H1 (cell line): ENCODE measurements around the gene SYT17. TPM values are rescaled to one million over a fixed set of nuclear protein-coding genes. Genes with fewer than 3 reads are reported as not detected.

Source experiments
- CTCF ChIA-PET: fragments of 300-600 bp; sonication (Branson Sonifier 250); formaldehyde crosslinking; loops from one replicate; lab custom pipeline; 2021; ENCODE audit not compliant: partially characterized antibody; lab: Charles Lee
- POLR2A ChIA-PET: fragments of 300-600 bp; sonication (Branson Sonifier 250); formaldehyde crosslinking; loops from one replicate; lab custom pipeline; 2021; ENCODE audit warnings: inconsistent platforms; ENCODE audit not compliant: partially characterized antibody; lab: Charles Lee
- DNase-seq, 2 experiments: peaks; one replicate each; pipeline versions ENCODE4 v3.0.0 to v3.0.0-alpha.2; 2010 to 2022; ENCODE audit warnings: low spot score in 2 of 2, low read depth in 1 of 2, mixed read lengths in 1 of 2
- FAIRE-seq: peaks from 2 replicates; lab custom pipeline; 2011; peaks lifted over from hg19 to GRCh38; lab: Jason Lieb, UNC
- H2AFZ ChIP-seq: 2 replicates; pipeline ENCODE4 v1.8.1; 2012; ENCODE audit warnings: low read length, inconsistent platforms
- H2AK5ac ChIP-seq: 2 replicates; pipeline ENCODE4 v1.6.1; 2013; ENCODE audit warnings: low read depth, low read length
- H2BK120ac ChIP-seq: replicated peaks from 2 replicates; pipeline ENCODE3; 2013; ENCODE audit warnings: low read depth, low read length, inconsistent platforms
- H2BK12ac ChIP-seq: 2 replicates; pipeline ENCODE4 v1.6.1; 2013; ENCODE audit warnings: low read depth, low read length
- H2BK15ac ChIP-seq: 2 replicates; pipeline ENCODE4 v1.6.1; 2013; ENCODE audit warnings: low read length
- H2BK20ac ChIP-seq: 2 replicates; pipeline ENCODE4 v1.6.1; 2013; ENCODE audit warnings: low read length
- H2BK5ac ChIP-seq: 2 replicates; pipeline ENCODE4 v1.6.1; 2013; ENCODE audit warnings: low read depth, low read length
- H3K14ac ChIP-seq: 2 replicates; pipeline ENCODE4 v1.6.1; 2013; ENCODE audit warnings: inconsistent platforms; ENCODE audit not compliant: insufficient read length
- H3K18ac ChIP-seq: 2 replicates; pipeline ENCODE4 v1.6.1; 2013; ENCODE audit warnings: low read length; ENCODE audit errors: extremely low read depth
- H3K23ac ChIP-seq: 2 replicates; pipeline ENCODE4 v1.6.1; 2013; ENCODE audit warnings: inconsistent platforms; ENCODE audit not compliant: insufficient read length
- H3K23me2 ChIP-seq: 2 replicates; pipeline ENCODE4 v1.6.1; 2013; ENCODE audit warnings: low read depth, low read length
- H3K27ac ChIP-seq: 2 replicates; pipeline ENCODE4 v1.6.1; 2011; ENCODE audit warnings: low read depth, low read length, inconsistent platforms
- H3K27me3 ChIP-seq, 4 experiments: replicated peaks in 1 of 4; 1 replicate in 1 of 4; 2 replicates in 3 of 4; pipeline versions ENCODE4 v1.6.1 to v1.8.1; 2011 to 2013; ENCODE audit warnings: low read length in 3 of 4, mild to moderate bottlenecking in 3 of 4, inconsistent platforms in 2 of 4, mixed read lengths in 2 of 4, moderate library complexity in 1 of 4; ENCODE audit not compliant: control insufficient read depth in 3 of 4, insufficient read depth in 3 of 4; ENCODE audit errors: extremely low read depth in 1 of 4
- H3K36me3 ChIP-seq, 4 experiments: 2 replicates each; pipeline versions ENCODE4 v1.6.1 to v1.8.1; 2011 to 2013; ENCODE audit warnings: mild to moderate bottlenecking in 4 of 4, low read length in 3 of 4, moderate library complexity in 2 of 4, control low read depth in 1 of 4, inconsistent platforms in 1 of 4; ENCODE audit not compliant: insufficient read depth in 4 of 4, control insufficient read depth in 2 of 4
- H3K4ac ChIP-seq: replicated peaks from 2 replicates; pipeline ENCODE3; 2013; ENCODE audit warnings: low read length, low read depth, mixed read lengths, inconsistent platforms; ENCODE audit not compliant: insufficient read length
- H3K4me1 ChIP-seq, 4 experiments: replicated peaks in 1 of 4; 1 replicate in 1 of 4; 2 replicates in 3 of 4; pipeline versions ENCODE4 v1.6.1 to v1.8.1; 2011 to 2013; ENCODE audit warnings: low read length in 3 of 4, inconsistent platforms in 2 of 4, mixed read lengths in 1 of 4; ENCODE audit not compliant: insufficient read depth in 4 of 4, control insufficient read depth in 3 of 4
- H3K4me2 ChIP-seq, 2 experiments: 2 replicates each; pipeline versions ENCODE4 v1.6.1 to v1.8.1; 2011 to 2013; ENCODE audit warnings: low read depth in 2 of 2, low read length in 2 of 2, control low read depth in 1 of 2, inconsistent platforms in 1 of 2, mild to moderate bottlenecking in 1 of 2; ENCODE audit not compliant: insufficient read depth in 1 of 2
- H3K4me3 ChIP-seq, 4 experiments: fragments of 200-600, 300-600 bp in 1 of 4; sonication (generic), shearing (Covaris generic), sonication (Bioruptor Twin) in 1 of 4; 2 replicates each; pipeline versions ENCODE4 v1.5.1 to v1.8.1; 2011 to 2016; ENCODE audit warnings: low read length in 4 of 4, low read depth in 3 of 4, control low read depth in 2 of 4, inconsistent platforms in 2 of 4, mild to moderate bottlenecking in 2 of 4, mixed read lengths in 1 of 4, moderate library complexity in 1 of 4; ENCODE audit not compliant: insufficient read depth in 2 of 4; ENCODE audit errors: extremely low read depth in 1 of 4
- H3K56ac ChIP-seq: replicated peaks from 2 replicates; pipeline ENCODE3; 2013; ENCODE audit warnings: low read depth, mild to moderate bottlenecking, mixed read lengths, low read length, inconsistent platforms; ENCODE audit not compliant: insufficient read length
- H3K79me1 ChIP-seq: 2 replicates; pipeline ENCODE4 v1.6.1; 2013; ENCODE audit warnings: low read depth, low read length, control low read depth
- H3K79me2 ChIP-seq, 2 experiments: 2 replicates each; pipeline versions ENCODE4 v1.6.1 to v1.8.1; 2012 to 2013; ENCODE audit warnings: low read length in 2 of 2, mild to moderate bottlenecking in 2 of 2, inconsistent platforms in 1 of 2; ENCODE audit not compliant: insufficient read depth in 2 of 2, control insufficient read depth in 1 of 2
- H3K9ac ChIP-seq, 4 experiments: replicated peaks in 1 of 4; 1 replicate in 1 of 4; 2 replicates in 3 of 4; pipeline versions ENCODE4 v1.6.1 to v1.8.1; 2011 to 2013; ENCODE audit warnings: low read depth in 3 of 4, low read length in 3 of 4, control low read depth in 2 of 4, mild to moderate bottlenecking in 2 of 4, moderate library complexity in 2 of 4, inconsistent platforms in 1 of 4; ENCODE audit errors: extremely low read depth in 1 of 4
- H3K9me3 ChIP-seq, 2 experiments: 2 replicates each; pipeline versions ENCODE4 v1.6.1 to v1.8.1; 2012 to 2013; ENCODE audit warnings: mild to moderate bottlenecking in 2 of 2, moderate library complexity in 2 of 2, control low read depth in 1 of 2, inconsistent platforms in 1 of 2, low read depth in 1 of 2, low read length in 1 of 2, mixed read lengths in 1 of 2; ENCODE audit not compliant: insufficient read depth in 2 of 2
- H4K20me1 ChIP-seq, 2 experiments: replicated peaks in 1 of 2; 2 replicates each; pipeline versions ENCODE3 to v1.8.1; 2011 to 2013; ENCODE audit warnings: inconsistent platforms in 2 of 2, low read length in 2 of 2, mild to moderate bottlenecking in 1 of 2; ENCODE audit not compliant: insufficient read depth in 2 of 2, control insufficient read depth in 1 of 2
- H4K5ac ChIP-seq: 2 replicates; pipeline ENCODE4 v1.6.1; 2013; ENCODE audit warnings: low read length, low read depth, mixed read lengths, inconsistent platforms; ENCODE audit not compliant: insufficient read length
- H4K8ac ChIP-seq: 2 replicates; pipeline ENCODE4 v1.8.0; 2013; ENCODE audit warnings: mild to moderate bottlenecking, moderate library complexity, low read length, inconsistent platforms; ENCODE audit not compliant: insufficient read depth; ENCODE audit errors: extremely low read depth
- H4K91ac ChIP-seq: replicated peaks from 2 replicates; pipeline ENCODE3; 2013; ENCODE audit warnings: low read length, mixed read lengths, inconsistent platforms; ENCODE audit not compliant: insufficient read length
- CHD1 ChIP-seq: IDR thresholded peaks from 2 replicates; pipeline ENCODE4 v1.6.1; 2012; ENCODE audit warnings: low read depth, low read length, improper control_type of control experiment
- GTF2F1 ChIP-seq: IDR thresholded peaks from 2 replicates; pipeline ENCODE4 v1.6.1; 2012; ENCODE audit warnings: low read depth, low read length, improper control_type of control experiment, borderline replicate concordance
- RBBP5 ChIP-seq: IDR thresholded peaks from 2 replicates; pipeline ENCODE4 v1.7.1; 2012; ENCODE audit warnings: low read depth, mild to moderate bottlenecking, inconsistent platforms, low read length, moderate library complexity, borderline replicate concordance
- SRF ChIP-seq: IDR thresholded peaks from 2 replicates; pipeline ENCODE4 v1.6.1; 2011; ENCODE audit warnings: mild to moderate bottlenecking, low read depth, low read length, moderate library complexity
- TAF7 ChIP-seq: optimal IDR thresholded peaks from 2 replicates; pipeline ENCODE3; 2011; ENCODE audit warnings: low read depth, mild to moderate bottlenecking, inconsistent platforms, low read length, moderate library complexity, borderline replicate concordance
- WGBS, 2 experiments: shearing (Covaris generic) in 1 of 2; methylation state at CpG; one replicate each; pipeline versions ENCODE4 v1.1.6 to v1.1.7; 2013 to 2015; ENCODE audit warnings: low lambda C conversion rate in 2 of 2, mixed read lengths in 2 of 2, inconsistent platforms in 1 of 2, low coverage in 1 of 2, missing lambda C conversion rate in 1 of 2; ENCODE audit not compliant: insufficient replicate concordance in 2 of 2, insufficient coverage in 1 of 2, insufficient read length in 1 of 2; ENCODE audit errors: extremely low coverage in 1 of 2, missing lambda C conversion rate in 1 of 2; 5-methylcytosine and 5-hydroxymethylcytosine counted together
- polyA plus RNA-seq, 7 experiments: library from polyadenylated mRNA; depleted of rRNA in 3 of 7; stranded (reverse) in 5 of 7; unstranded in 2 of 7; fragments of >200 nt in 5 of 7; fragments of 200-250 nt in 2 of 7; gene quantifications; 1 replicate in 5 of 7; 2 replicates in 1 of 7; 4 replicates in 1 of 7; pipeline versions ENCODE4 v1.2.1 to v1.2.3, GENCODE V29; 2011 to 2013; ENCODE audit warnings: missing spikeins in 2 of 7, mixed read lengths in 2 of 7
- total RNA-seq: library from RNA; stranded (reverse); fragmentation: NEBNext Ultra II Directional; extraction: Animal tissue kit (Norgen Biotek cat#: 25700); gene quantifications from 2 replicates; pipeline ENCODE4 v1.2.1, GENCODE V29; 2021

SYT17 gene
- total and polyA plus RNA-seq, 2 of the 8 experiments (the other 6 are each of a cell fraction or from before 2014, with no cell fraction given) = 5.8 to 18.1 TPM

DNA sequence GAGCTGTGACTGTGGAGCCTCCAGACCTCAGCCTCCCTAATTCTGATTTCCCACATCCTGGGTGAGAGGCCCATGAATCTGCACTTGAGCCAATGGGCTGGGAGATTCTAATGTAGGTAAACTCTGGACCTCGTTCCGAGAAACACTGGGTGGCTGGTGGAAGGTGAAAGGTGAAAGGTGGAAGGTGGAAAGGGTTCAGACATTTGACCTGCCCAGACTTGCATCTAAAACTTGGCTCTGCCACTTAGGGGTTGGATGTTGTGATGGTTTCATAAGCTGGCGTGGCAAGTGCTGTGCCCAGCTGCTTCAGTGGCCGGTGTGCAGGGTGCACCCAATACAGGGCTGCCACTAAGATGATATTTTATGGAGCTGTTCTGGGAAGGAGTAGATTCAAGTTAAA is 24.8 kb downstream of the SYT17 start:
- Histone ChIP-seq H2BK15ac (no peak overlapping the region), H3K23ac (no peak overlapping the region), H2BK12ac (no peak overlapping the region), H3K27ac (no peak overlapping the region), H3K56ac (no peak overlapping the region), H3K27me3 (no peaks in the 10 kb centered on the region), H3K36me3 (no peaks in the 10 kb centered on the region), H3K4ac (no peak overlapping the region), H3K79me2 (no peaks in the 10 kb centered on the region), H3K14ac (no peak overlapping the region), H4K8ac (no peak overlapping the region), H3K4me3 (no peak overlapping the region), H3K9me3 (no peaks in the 10 kb centered on the region; a peak in 1 of 4 replicates), H4K5ac (no peak overlapping the region), H3K23me2 (no peaks in the 10 kb centered on the region), H2BK120ac (no peak overlapping the region), H2AFZ (no peak overlapping the region), H3K4me2 (no peak overlapping the region), H4K20me1 (no peaks in the 10 kb centered on the region), H2AK5ac (no peak overlapping the region), H4K91ac (no peak overlapping the region), H3K18ac (no peak overlapping the region), H3K4me1 (no peaks in the 10 kb centered on the region), H2BK5ac (no peak overlapping the region), H2BK20ac (no peak overlapping the region), H3K79me1 (no peaks in the 10 kb centered on the region), H3K9ac (no peak overlapping the region)
- DNase-seq (no peak), FAIRE-seq (no peak)
- 73% methylated on average over 4 of the region's 4 CpGs; no CpG with 5 or more reads in 1 of the 2 experiments for WGBS, 2 experiments
- ChIA-PET POLR2A (no interaction called here), CTCF (interaction anchor here (1.0 kb wide), 1 partner anchor 30 kb away, joined by 5 read pairs; no protein-coding TSS in a partner anchor)
- TF ChIP-seq SRF (no peak), GTF2F1 (no peak), TAF7 (no peak), RBBP5 (no peak), CHD1 (no peak)
